WTC11 (cell line): ENCODE data around the gene BET1L.

ENCODE experiments used
- NR3C1 ChIP-seq: sonication (generic); formaldehyde crosslinking; conservative IDR thresholded peaks from 2 replicates; pipeline ENCODE4 v1.8.1; 2023; ENCODE audit warnings: low read depth, mild to moderate bottlenecking, missing genetic modification reagents
- TF ChIP-seq, protein P1 (sequence below): fragments of 200-600 bp; IDR thresholded peaks from 2 replicates; pipeline ENCODE4 v1.8.0; 2022; ENCODE audit warnings: antibody characterized with exemption
- TF ChIP-seq, protein P2 (sequence below): sonication (generic); formaldehyde crosslinking; conservative IDR thresholded peaks from 2 replicates; pipeline ENCODE4 v1.8.1; 2022; ENCODE audit warnings: mild to moderate bottlenecking, missing genetic modification reagents

DNA sequence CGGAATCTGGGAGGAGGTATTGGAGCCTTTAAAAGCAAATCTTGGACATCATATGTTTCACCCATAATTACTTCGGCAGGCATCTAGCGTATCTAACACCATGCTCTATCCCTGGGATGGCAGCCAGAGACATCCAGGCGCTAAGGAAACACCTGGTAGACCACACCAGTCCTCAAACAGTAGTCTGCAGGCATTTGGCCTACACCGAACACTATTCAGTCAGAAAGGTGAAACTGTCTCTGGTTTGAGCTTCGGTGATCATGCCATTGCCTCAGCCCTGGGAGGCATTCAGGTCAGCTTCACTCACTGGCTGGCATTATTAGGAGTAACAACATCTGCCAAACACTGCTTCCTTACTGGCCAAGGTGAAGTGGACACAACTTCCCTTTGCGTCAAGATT, 17.2 kb upstream of the BET1L start:
- TF ChIP-seq, protein P1, sequence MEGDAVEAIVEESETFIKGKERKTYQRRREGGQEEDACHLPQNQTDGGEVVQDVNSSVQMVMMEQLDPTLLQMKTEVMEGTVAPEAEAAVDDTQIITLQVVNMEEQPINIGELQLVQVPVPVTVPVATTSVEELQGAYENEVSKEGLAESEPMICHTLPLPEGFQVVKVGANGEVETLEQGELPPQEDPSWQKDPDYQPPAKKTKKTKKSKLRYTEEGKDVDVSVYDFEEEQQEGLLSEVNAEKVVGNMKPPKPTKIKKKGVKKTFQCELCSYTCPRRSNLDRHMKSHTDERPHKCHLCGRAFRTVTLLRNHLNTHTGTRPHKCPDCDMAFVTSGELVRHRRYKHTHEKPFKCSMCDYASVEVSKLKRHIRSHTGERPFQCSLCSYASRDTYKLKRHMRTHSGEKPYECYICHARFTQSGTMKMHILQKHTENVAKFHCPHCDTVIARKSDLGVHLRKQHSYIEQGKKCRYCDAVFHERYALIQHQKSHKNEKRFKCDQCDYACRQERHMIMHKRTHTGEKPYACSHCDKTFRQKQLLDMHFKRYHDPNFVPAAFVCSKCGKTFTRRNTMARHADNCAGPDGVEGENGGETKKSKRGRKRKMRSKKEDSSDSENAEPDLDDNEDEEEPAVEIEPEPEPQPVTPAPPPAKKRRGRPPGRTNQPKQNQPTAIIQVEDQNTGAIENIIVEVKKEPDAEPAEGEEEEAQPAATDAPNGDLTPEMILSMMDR, result no peak
- no peak for TF ChIP-seq NR3C1 (CRISPR knock-in tag)
- TF ChIP-seq, protein P2, sequence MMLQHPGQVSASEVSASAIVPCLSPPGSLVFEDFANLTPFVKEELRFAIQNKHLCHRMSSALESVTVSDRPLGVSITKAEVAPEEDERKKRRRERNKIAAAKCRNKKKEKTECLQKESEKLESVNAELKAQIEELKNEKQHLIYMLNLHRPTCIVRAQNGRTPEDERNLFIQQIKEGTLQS (CRISPR knock-in tag), result no peak
